Ascending aorta (tissue), 2 donors: Measurements from ENCODE around the gene UBE3C. TPM values are rescaled to one million over a fixed set of nuclear protein-coding genes. Genes with fewer than 3 reads are reported as not detected.

Source experiments
- DNase-seq, 2 donors: peaks; one replicate each; pipeline ENCODE4 v3.0.0-alpha.2; 2019; ENCODE audit warnings: low spot score in 2 of 2
- H3K27ac ChIP-seq, 2 donors: fragments of 200-600 bp; sonication (generic); one replicate each; pipeline ENCODE4 v1.5.1; 2016 to 2017; ENCODE audit warnings: mild to moderate bottlenecking in 1 of 2
- H3K27me3 ChIP-seq: fragments of 200-600 bp; sonication (generic); one replicate; pipeline ENCODE4 v1.5.1; 2017
- H3K36me3 ChIP-seq, 2 donors: fragments of 200-600 bp; sonication (generic); one replicate each; pipeline ENCODE4 v1.5.1; 2016
- H3K4me1 ChIP-seq, 2 donors: fragments of 200-600 bp; sonication (generic); one replicate each; pipeline ENCODE4 v1.5.1; 2016 to 2017; ENCODE audit warnings: mild to moderate bottlenecking in 1 of 2
- H3K4me3 ChIP-seq, 2 donors: fragments of 200-600 bp; sonication (generic); one replicate each; pipeline ENCODE4 v1.5.1; 2016 to 2017; ENCODE audit warnings: mild to moderate bottlenecking in 1 of 2
- H3K9me3 ChIP-seq, 2 donors: fragments of 200-600 bp; sonication (generic); one replicate each; pipeline ENCODE4 v1.5.1; 2016
- CTCF ChIP-seq, 3 experiments: fragments of 200-600 bp in 2 of 3; fragments of 450-650 bp in 1 of 3; sonication (generic) in 2 of 3; IDR thresholded peaks; one replicate each; pipeline ENCODE4 v1.5.1; 2016 to 2019; ENCODE audit warnings: antibody characterized with exemption in 3 of 3, mild to moderate bottlenecking in 1 of 3, moderate library complexity in 1 of 3
- intact Hi-C: fragments of 100-400 bp; cut with DNase I; formaldehyde crosslinking; loops from one replicate; pipeline ENCODE4 v1.15.1; 2023
- total RNA-seq: library from RNA; depleted of rRNA; stranded (reverse); fragments of >200 nt; gene quantifications from one replicate; pipeline ENCODE4 v1.1.0, GENCODE V29; 2016

The UBE3C gene
- total RNA-seq, 1 donor from 2014 or later: 31.7 TPM

DNA sequence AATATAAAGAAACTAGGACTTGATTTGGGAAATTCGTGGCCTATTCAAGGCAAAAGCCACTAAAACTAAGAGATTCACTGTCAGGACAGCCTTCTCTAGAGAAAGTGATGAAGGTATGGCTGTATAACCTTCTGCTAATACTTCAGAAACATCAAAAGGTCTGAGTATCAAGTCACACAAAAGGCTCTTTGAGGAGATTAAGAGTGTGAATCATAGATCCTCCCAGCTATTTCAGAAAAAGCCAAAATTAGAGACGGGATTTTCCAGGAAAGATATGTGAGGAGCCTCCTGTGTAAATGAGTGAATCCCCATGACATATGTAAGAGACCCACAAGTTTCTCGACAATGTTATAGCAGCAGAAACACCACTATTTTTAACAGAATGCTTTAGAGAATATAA lies 56.2 kb downstream of the UBE3C start:
- Histone ChIP-seq H3K4me3 (no peak overlapping the region), H3K9me3 (no peaks in the 10 kb centered on the region), H3K27ac (no peak overlapping the region), H3K27me3 (no peaks in the 10 kb centered on the region), H3K4me1 (no peaks in the 10 kb centered on the region), H3K36me3 (peaks cover 20 to 46% of the 10 kb centered on the region in 2 donors)
- DNase-seq: no peak
- intact Hi-C loops: no loop called here
- no peak for TF ChIP-seq CTCF (IDR thresholded peaks at IDR 0.05)

GRCh38 chr7:157195868-157196267 lies 57.1 kb downstream of the UBE3C start:
- no peak for DNase-seq
- no peaks in the 10 kb centered on the region for H3K27me3 ChIP-seq
- intact Hi-C loops: no loop called here
- H3K4me1 ChIP-seq: no peaks in the 10 kb centered on the region
- no peak overlapping the region for H3K4me3 ChIP-seq
- H3K9me3 ChIP-seq: no peaks in the 10 kb centered on the region
- H3K36me3 ChIP-seq: peaks cover 14 to 36% of the 10 kb centered on the region in 2 donors
- no peak for TF ChIP-seq CTCF (IDR thresholded peaks at IDR 0.05)
- no peak overlapping the region for H3K27ac ChIP-seq

DNA sequence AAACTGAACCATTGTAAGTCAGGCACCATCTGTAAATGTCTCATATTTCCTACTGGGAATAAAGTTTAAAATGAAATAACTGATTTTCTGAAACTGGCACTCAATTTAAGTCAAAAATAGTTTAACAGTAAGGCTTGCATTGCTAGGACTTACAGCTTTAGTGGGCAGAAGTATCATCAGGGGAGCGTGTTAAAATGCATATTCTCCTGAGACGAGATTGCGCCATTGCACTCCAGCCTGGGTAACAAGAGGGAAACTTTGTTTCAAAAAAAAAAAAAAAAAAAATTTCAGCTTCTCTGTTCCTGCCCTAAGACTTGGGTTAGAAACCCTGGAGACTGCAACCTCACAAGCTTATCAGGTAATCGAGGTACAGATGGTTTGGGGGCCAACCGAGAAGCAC lies 65.4 kb downstream of the UBE3C start:
- no peaks in the 10 kb centered on the region for H3K4me1 ChIP-seq
- intact Hi-C loops: no loop called here
- H3K27ac ChIP-seq: no peak overlapping the region
- H3K4me3 ChIP-seq: no peak overlapping the region
- H3K27me3 ChIP-seq: no peaks in the 10 kb centered on the region
- no peak for DNase-seq
- no peaks in the 10 kb centered on the region for H3K9me3 ChIP-seq
- peaks cover 23 to 51% of the 10 kb centered on the region in 2 donors for H3K36me3 ChIP-seq
- TF ChIP-seq CTCF (IDR thresholded peaks at IDR 0.05): no peak

- TF ChIP-seq CTCF (IDR thresholded peaks at IDR 0.05): no peak
- Histone ChIP-seq H3K4me3 (no peak overlapping the region), H3K9me3 (no peaks in the 10 kb centered on the region), H3K27ac (no peak overlapping the region), H3K36me3 (peaks cover 23 to 55% of the 10 kb centered on the region in 2 donors), H3K27me3 (no peaks in the 10 kb centered on the region), H3K4me1 (no peaks in the 10 kb centered on the region)
- intact Hi-C loops: no loop called here
- no peak for DNase-seq
These were observed 66.7 kb downstream of the UBE3C start for GRCh38 chr7:157205438-157205837.

DNA sequence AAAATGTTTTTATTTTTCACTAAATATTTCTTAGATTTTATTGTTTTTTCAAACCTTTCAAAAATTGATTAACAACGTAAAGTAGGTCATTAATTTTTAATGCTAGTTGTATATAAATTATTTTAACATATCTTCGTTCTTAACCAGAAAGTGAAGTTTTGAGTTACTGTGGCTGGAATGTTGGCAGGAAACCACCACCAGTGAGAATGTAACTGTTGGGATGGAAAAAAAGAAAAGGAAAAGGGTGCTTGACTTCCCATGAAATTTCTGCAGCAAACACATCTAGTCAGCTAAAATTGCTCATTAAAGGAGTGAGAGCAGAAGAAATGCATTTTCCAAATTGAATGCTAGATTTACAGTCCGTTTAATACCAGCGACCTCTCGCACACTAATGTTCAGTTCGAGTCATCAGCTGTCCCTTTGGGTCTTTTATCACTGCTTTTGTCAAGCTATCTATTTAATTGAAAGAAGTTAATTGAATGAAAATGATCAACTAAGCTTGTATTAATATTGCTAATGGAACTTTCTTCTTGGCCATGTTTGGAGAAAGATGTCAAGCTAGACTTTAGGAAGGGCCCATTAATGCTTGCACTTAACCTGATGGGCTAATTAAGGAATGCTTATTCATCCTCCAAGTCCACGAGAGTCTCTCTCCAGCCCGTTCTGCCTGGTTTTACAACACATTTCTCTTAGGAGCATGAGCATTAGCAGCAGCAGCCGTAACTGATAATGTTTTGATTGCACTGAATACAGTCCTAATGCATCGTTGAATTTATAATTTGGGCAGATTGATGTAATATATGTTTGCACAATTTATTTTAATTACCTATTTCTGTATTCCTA lies 70.1 kb downstream of the UBE3C start:
- no peak for TF ChIP-seq CTCF (IDR thresholded peaks at IDR 0.05)
- H3K27ac ChIP-seq: no peak overlapping the region
- peaks cover 8 to 36% of the 10 kb centered on the region in 2 donors for H3K36me3 ChIP-seq
- H3K9me3 ChIP-seq: no peaks in the 10 kb centered on the region
- H3K4me1 ChIP-seq: no peaks in the 10 kb centered on the region
- H3K4me3 ChIP-seq: no peak overlapping the region
- no peaks in the 10 kb centered on the region for H3K27me3 ChIP-seq
- DNase-seq: no peak
- intact Hi-C loops: no loop called here
